Stimulated activated CD8-positive, alpha-beta memory T cell treated with anti-CD3 and anti-CD28 coated beads, Interleukin-7, amount 100 ng/mL, for 4 hours (primary cell): ENCODE measurements around the gene CPA4.

Experiments
- DNase-seq, 2 donors: peaks; one replicate each; pipeline ENCODE4 v3.0.0-alpha.2; 2020; ENCODE audit warnings: low read depth in 2 of 2

Gene CPA4

GRCh38 chr7:130274983-130275591 lies 17.9 kb upstream of the CPA4 start:
- no peak for DNase-seq

GRCh38 chr7:130275826-130276297 lies 17.1 kb upstream of the CPA4 start:
- no peak for DNase-seq

GRCh38 chr7:130276796-130277762 lies 15.9 kb upstream of the CPA4 start:
- DNase-seq, result no peak

GRCh38 chr7:130277763-130278643 lies 15.0 kb upstream of the CPA4 start:
- DNase-seq, result no peak

- no peak for DNase-seq
Measured at GRCh38 chr7:130278860-130279259, 14.1 kb upstream of the CPA4 start.

GRCh38 chr7:130279286-130279685 lies 13.7 kb upstream of the CPA4 start:
- no peak for DNase-seq

- DNase-seq, result no peak
Measured at GRCh38 chr7:130279906-130280305, 13.1 kb upstream of the CPA4 start.

- no peak for DNase-seq
Measured at GRCh38 chr7:130281260-130281659, 11.7 kb upstream of the CPA4 start.

GRCh38 chr7:130286881-130287280 lies 6.1 kb upstream of the CPA4 start:
- no peak for DNase-seq

- no peak for DNase-seq
Measured at GRCh38 chr7:130288168-130288567, 4.8 kb upstream of the CPA4 start.

GRCh38 chr7:130288829-130289228 lies 4.1 kb upstream of the CPA4 start:
- no peak for DNase-seq

- DNase-seq, result no peak
Measured at GRCh38 chr7:130289478-130289877, 3.5 kb upstream of the CPA4 start.

- DNase-seq, result no peak
Measured at GRCh38 chr7:130290745-130291144, 2.2 kb upstream of the CPA4 start.

GRCh38 chr7:130293521-130293920 lies 560 bp downstream of the CPA4 start:
- no peak for DNase-seq

- no peak for DNase-seq
Measured at GRCh38 chr7:130294314-130294713, 1.4 kb downstream of the CPA4 start.

- no peak for DNase-seq
Measured at GRCh38 chr7:130296221-130296951, 3.4 kb downstream of the CPA4 start.

- no peak for DNase-seq
Measured at GRCh38 chr7:130297628-130298543, 4.9 kb downstream of the CPA4 start.

GRCh38 chr7:130298544-130299326 lies 5.8 kb downstream of the CPA4 start:
- no peak for DNase-seq

- DNase-seq, result no peak
Measured at GRCh38 chr7:130299866-130300265, 6.9 kb downstream of the CPA4 start.
